Measurements from ENCODE around the gene CD160. TPM values are rescaled to one million over a fixed set of nuclear protein-coding genes. Genes with fewer than 3 reads are reported as not detected.
"Not testable (repeated sequence)": the region's sequence is repeated elsewhere in the genome, so short reads cannot be mapped to it uniquely, and the experiment has no call there.

The CD160 gene
- total and polyA plus RNA-seq, 4 donors, result 0.11 to 3.9 (median 1.4) TPM

- not testable (repeated sequence) for H3K36me3 ChIP-seq (ENCODE audit: control insufficient read depth, insufficient read depth, low read length); H3K27me3 ChIP-seq (ENCODE audit: control insufficient read depth, insufficient read depth, low read length); H3K9me3 ChIP-seq (ENCODE audit: control insufficient read depth, insufficient read depth, low read length); H3K4me3 ChIP-seq (ENCODE audit: low read depth, low read length); DNase-seq (ENCODE audit: low read depth in 4 of 6, low spot score in 6 of 6); H3K27ac ChIP-seq (ENCODE audit: low read depth, low read length); H3K4me1 ChIP-seq (ENCODE audit: control insufficient read depth, insufficient read depth, low read length)
- WGBS (ENCODE audit: insufficient coverage), result no CpG with 5 or more reads among the region's 5 CpGs
Measured at GRCh38 chr1:145726193-145726592, 6.9 kb downstream of the CD160 start.

GRCh38 chr1:145729196-145729595 is 9.9 kb downstream of the CD160 start:
- no peak overlapping the region for H3K27ac ChIP-seq (ENCODE audit: low read depth, low read length)
- DNase-seq (ENCODE audit: low read depth in 4 of 6, low spot score in 6 of 6), result peak in 2 of 6 donors; percentile 13 to 30
- H3K27me3 ChIP-seq (ENCODE audit: control insufficient read depth, insufficient read depth, low read length), result no peaks in the 10 kb centered on the region
- H3K4me3 ChIP-seq (ENCODE audit: low read depth, low read length), result no peak overlapping the region
- 72% methylated on average over 2 of the region's 5 CpGs for WGBS (ENCODE audit: insufficient coverage)
- no peaks in the 10 kb centered on the region for H3K36me3 ChIP-seq (ENCODE audit: control insufficient read depth, insufficient read depth, low read length)
- H3K9me3 ChIP-seq (ENCODE audit: control insufficient read depth, insufficient read depth, low read length), result no peaks in the 10 kb centered on the region
- no peaks in the 10 kb centered on the region for H3K4me1 ChIP-seq (ENCODE audit: control insufficient read depth, insufficient read depth, low read length)

- no CpG with 5 or more reads among the region's 5 CpGs for WGBS (ENCODE audit: insufficient coverage)
- Histone ChIP-seq H3K36me3 (ENCODE audit: control insufficient read depth, insufficient read depth, low read length) (no peaks in the 10 kb centered on the region), H3K4me3 (ENCODE audit: low read depth, low read length) (no peak overlapping the region), H3K4me1 (ENCODE audit: control insufficient read depth, insufficient read depth, low read length) (no peaks in the 10 kb centered on the region), H3K27ac (ENCODE audit: low read depth, low read length) (no peak overlapping the region), H3K27me3 (ENCODE audit: control insufficient read depth, insufficient read depth, low read length) (no peaks in the 10 kb centered on the region), H3K9me3 (ENCODE audit: control insufficient read depth, insufficient read depth, low read length) (no peaks in the 10 kb centered on the region)
- no peak for DNase-seq (ENCODE audit: low read depth in 4 of 6, low spot score in 6 of 6)
Measured at GRCh38 chr1:145729666-145730436, 10.6 kb downstream of the CD160 start.

- 80% methylated on average over 1 of the region's 4 CpGs for WGBS (ENCODE audit: insufficient coverage)
- peak in 1 of 6 donors; percentile 11 for DNase-seq (ENCODE audit: low read depth in 4 of 6, low spot score in 6 of 6)
- H3K4me3 ChIP-seq (ENCODE audit: low read depth, low read length), result no peak overlapping the region
Measured at GRCh38 chr1:145730467-145730866, 11.2 kb downstream of the CD160 start.

GRCh38 chr1:145730900-145731299 is 11.6 kb downstream of the CD160 start:
- no peaks in the 10 kb centered on the region for H3K9me3 ChIP-seq (ENCODE audit: control insufficient read depth, insufficient read depth, low read length)
- WGBS (ENCODE audit: insufficient coverage), result no CpG with 5 or more reads among the region's 3 CpGs
- H3K27me3 ChIP-seq (ENCODE audit: control insufficient read depth, insufficient read depth, low read length), result no peaks in the 10 kb centered on the region
- no peak for DNase-seq (ENCODE audit: low read depth in 4 of 6, low spot score in 6 of 6)
- H3K4me3 ChIP-seq (ENCODE audit: low read depth, low read length), result no peak overlapping the region
- no peak overlapping the region for H3K27ac ChIP-seq (ENCODE audit: low read depth, low read length)
- no peaks in the 10 kb centered on the region for H3K36me3 ChIP-seq (ENCODE audit: control insufficient read depth, insufficient read depth, low read length)
- no peaks in the 10 kb centered on the region for H3K4me1 ChIP-seq (ENCODE audit: control insufficient read depth, insufficient read depth, low read length)

More at GRCh38 chr1:145730467-145730866, 11.2 kb downstream of the CD160 start:
- H3K4me1 ChIP-seq (ENCODE audit: control insufficient read depth, insufficient read depth, low read length), result no peaks in the 10 kb centered on the region
- H3K27me3 ChIP-seq (ENCODE audit: control insufficient read depth, insufficient read depth, low read length), result no peaks in the 10 kb centered on the region
- no peaks in the 10 kb centered on the region for H3K9me3 ChIP-seq (ENCODE audit: control insufficient read depth, insufficient read depth, low read length)
- no peaks in the 10 kb centered on the region for H3K36me3 ChIP-seq (ENCODE audit: control insufficient read depth, insufficient read depth, low read length)
- H3K27ac ChIP-seq (ENCODE audit: low read depth, low read length), result no peak overlapping the region

- WGBS (ENCODE audit: insufficient coverage), result no CpG with 5 or more reads among the region's 1 CpG
- H3K4me1 ChIP-seq (ENCODE audit: control insufficient read depth, insufficient read depth, low read length), result no peaks in the 10 kb centered on the region
- no peak overlapping the region for H3K27ac ChIP-seq (ENCODE audit: low read depth, low read length)
- H3K9me3 ChIP-seq (ENCODE audit: control insufficient read depth, insufficient read depth, low read length), result no peaks in the 10 kb centered on the region
- no peak overlapping the region for H3K4me3 ChIP-seq (ENCODE audit: low read depth, low read length)
- no peak for DNase-seq (ENCODE audit: low read depth in 4 of 6, low spot score in 6 of 6)
- no peaks in the 10 kb centered on the region for H3K27me3 ChIP-seq (ENCODE audit: control insufficient read depth, insufficient read depth, low read length)
- no peaks in the 10 kb centered on the region for H3K36me3 ChIP-seq (ENCODE audit: control insufficient read depth, insufficient read depth, low read length)
Measured at GRCh38 chr1:145736191-145736590, 16.9 kb downstream of the CD160 start.

- WGBS (ENCODE audit: insufficient coverage), result no CpG with 5 or more reads among the region's 4 CpGs
- peaks cover 11% of the 10 kb centered on the region for H3K36me3 ChIP-seq (ENCODE audit: control insufficient read depth, insufficient read depth, low read length)
- H3K27ac ChIP-seq (ENCODE audit: low read depth, low read length), result no peak overlapping the region
- H3K27me3 ChIP-seq (ENCODE audit: control insufficient read depth, insufficient read depth, low read length), result no peaks in the 10 kb centered on the region
- no peak overlapping the region for H3K4me3 ChIP-seq (ENCODE audit: low read depth, low read length)
- no peaks in the 10 kb centered on the region for H3K9me3 ChIP-seq (ENCODE audit: control insufficient read depth, insufficient read depth, low read length)
- no peaks in the 10 kb centered on the region for H3K4me1 ChIP-seq (ENCODE audit: control insufficient read depth, insufficient read depth, low read length)
- DNase-seq (ENCODE audit: low read depth in 4 of 6, low spot score in 6 of 6), result no peak
Measured at GRCh38 chr1:145740269-145740668, 21.0 kb downstream of the CD160 start.

GRCh38 chr1:145747398-145748247 is 28.3 kb downstream of the CD160 start:
- Histone ChIP-seq H3K27ac (ENCODE audit: low read depth, low read length) (no peak overlapping the region), H3K4me1 (ENCODE audit: control insufficient read depth, insufficient read depth, low read length) (peaks cover 4% of the 10 kb centered on the region), H3K36me3 (ENCODE audit: control insufficient read depth, insufficient read depth, low read length) (peaks cover 23% of the 10 kb centered on the region), H3K4me3 (ENCODE audit: low read depth, low read length) (no peak overlapping the region), H3K27me3 (ENCODE audit: control insufficient read depth, insufficient read depth, low read length) (no peaks in the 10 kb centered on the region), H3K9me3 (ENCODE audit: control insufficient read depth, insufficient read depth, low read length) (no peaks in the 10 kb centered on the region)
- DNase-seq (ENCODE audit: low read depth in 4 of 6, low spot score in 6 of 6), result no peak
- WGBS (ENCODE audit: insufficient coverage), result 98% methylated on average over 4 of the region's 9 CpGs

GRCh38 chr1:145750426-145750825 is 31.1 kb downstream of the CD160 start:
- peaks cover 20% of the 10 kb centered on the region for H3K36me3 ChIP-seq (ENCODE audit: control insufficient read depth, insufficient read depth, low read length)
- H3K9me3 ChIP-seq (ENCODE audit: control insufficient read depth, insufficient read depth, low read length), result no peaks in the 10 kb centered on the region
- H3K27ac ChIP-seq (ENCODE audit: low read depth, low read length), result no peak overlapping the region
- no peak for DNase-seq (ENCODE audit: low read depth in 4 of 6, low spot score in 6 of 6)
- 92% methylated on average over 2 of the region's 5 CpGs for WGBS (ENCODE audit: insufficient coverage)
- no peak overlapping the region for H3K4me3 ChIP-seq (ENCODE audit: low read depth, low read length)
- H3K27me3 ChIP-seq (ENCODE audit: control insufficient read depth, insufficient read depth, low read length), result no peaks in the 10 kb centered on the region
- H3K4me1 ChIP-seq (ENCODE audit: control insufficient read depth, insufficient read depth, low read length), result peaks cover 4% of the 10 kb centered on the region
